ENCODE data around the gene GLP2R.

DNA sequence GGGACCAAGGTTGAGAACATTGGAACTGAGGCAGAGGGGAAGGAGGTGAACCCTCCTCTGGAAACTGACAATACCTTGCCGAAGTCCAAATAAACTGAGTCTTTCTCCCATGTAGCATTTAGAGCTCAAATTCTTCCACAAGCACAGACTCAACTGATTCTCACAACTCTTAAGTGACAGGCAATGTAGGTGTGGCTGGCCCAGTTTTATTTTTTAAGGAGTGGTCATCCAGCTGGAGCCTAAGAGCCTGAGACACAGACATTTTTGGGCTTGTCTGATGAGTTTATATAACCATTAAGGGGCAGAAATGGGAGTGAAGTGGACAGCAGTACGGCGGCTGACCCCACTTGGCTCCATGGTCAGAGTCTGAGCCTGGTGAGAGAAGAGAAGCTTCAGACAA, 68.5 kb downstream of the GLP2R start:
- TF ChIP-seq GATA2 (IDR thresholded peaks at IDR 0.05; ENCODE audit: low read depth, low read length) (no peak), GATA3 (IDR thresholded peaks at IDR 0.05; ENCODE audit: low read depth, low read length) (no peak)
